NCI-H774 (cell line): ENCODE measurements around the gene PRKG1.
"Not testable (repeated sequence)": the region's sequence is repeated elsewhere in the genome, so short reads cannot be mapped to it uniquely, and the experiment has no call there.

Source experiments
- DNase-seq: peaks from one replicate; lab custom pipeline; 2025; lab: John Stamatoyannopoulos, UW

PRKG1 gene

GRCh38 chr10:51427758-51428157, 353.5 kb downstream of the PRKG1 start:
- DNase-seq, result no peak

- DNase-seq, result no peak
Observed at GRCh38 chr10:51430506-51430905, 356.2 kb downstream of the PRKG1 start.

GRCh38 chr10:51433949-51434475, 359.7 kb downstream of the PRKG1 start:
- DNase-seq, result no peak

DNA sequence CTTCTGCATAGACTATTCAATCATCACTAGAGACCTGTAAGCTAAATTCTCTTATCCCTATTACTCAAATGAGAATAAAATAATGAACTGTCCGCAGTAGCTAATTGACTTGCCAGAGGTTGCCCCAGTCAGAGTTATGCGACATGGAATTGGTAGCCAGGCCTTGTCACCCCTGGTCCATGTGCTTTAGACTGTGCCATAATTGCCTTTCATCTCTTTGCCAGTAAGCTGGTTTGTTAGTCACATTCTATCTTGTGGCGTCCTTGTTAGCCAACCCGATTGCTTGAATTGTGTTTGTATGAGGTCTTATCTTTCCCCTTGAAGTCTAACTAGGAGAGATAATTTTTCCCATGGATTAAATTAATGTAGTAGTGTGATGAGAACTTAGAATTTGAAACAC, 362.5 kb downstream of the PRKG1 start:
- no peak for DNase-seq

- no peak for DNase-seq
Observed at GRCh38 chr10:51439645-51440044, 365.4 kb downstream of the PRKG1 start.

- no peak for DNase-seq
Observed at GRCh38 chr10:51445588-51445987, 371.3 kb downstream of the PRKG1 start.

- no peak for DNase-seq
Observed at GRCh38 chr10:51447119-51447518, 372.8 kb downstream of the PRKG1 start.

DNA sequence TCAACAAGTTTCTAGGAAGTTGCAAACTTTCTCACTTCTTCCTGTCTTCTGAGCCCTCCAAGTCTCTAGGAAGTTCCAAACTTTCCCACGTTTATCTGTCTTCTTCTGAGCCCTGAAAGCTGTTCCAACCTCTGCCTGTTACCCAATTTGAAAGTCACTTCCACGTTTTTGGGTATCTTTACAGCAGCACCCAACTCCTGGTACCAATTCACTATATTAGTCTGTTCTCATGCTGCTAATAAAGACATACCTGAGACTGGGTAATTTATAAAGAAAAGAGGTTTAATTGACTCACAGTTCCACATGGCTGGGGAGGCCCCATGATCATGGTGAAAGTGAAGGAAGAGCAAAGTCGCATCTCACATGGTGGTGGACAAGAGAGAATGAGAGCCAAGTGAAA, 381.5 kb downstream of the PRKG1 start:
- DNase-seq, result not testable (repeated sequence)

DNA sequence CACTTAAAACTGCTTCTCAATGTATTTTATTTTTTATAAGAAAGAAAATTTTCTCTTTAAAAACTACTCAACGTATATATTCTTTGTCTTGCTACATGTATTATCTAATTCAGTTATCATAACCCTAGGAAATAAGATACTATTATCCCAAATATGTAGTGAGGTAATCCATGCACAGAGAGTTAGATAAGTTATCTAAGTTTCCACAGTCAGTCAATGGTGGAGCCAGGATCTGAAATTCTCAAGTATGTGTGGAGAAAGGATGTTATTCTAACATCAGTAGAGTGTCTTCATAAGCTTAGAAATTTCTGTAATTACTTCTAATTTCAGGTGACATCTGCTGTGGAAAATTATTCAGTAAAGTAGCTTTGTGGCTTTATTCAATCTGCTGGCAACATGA, 385.2 kb downstream of the PRKG1 start:
- no peak for DNase-seq

DNA sequence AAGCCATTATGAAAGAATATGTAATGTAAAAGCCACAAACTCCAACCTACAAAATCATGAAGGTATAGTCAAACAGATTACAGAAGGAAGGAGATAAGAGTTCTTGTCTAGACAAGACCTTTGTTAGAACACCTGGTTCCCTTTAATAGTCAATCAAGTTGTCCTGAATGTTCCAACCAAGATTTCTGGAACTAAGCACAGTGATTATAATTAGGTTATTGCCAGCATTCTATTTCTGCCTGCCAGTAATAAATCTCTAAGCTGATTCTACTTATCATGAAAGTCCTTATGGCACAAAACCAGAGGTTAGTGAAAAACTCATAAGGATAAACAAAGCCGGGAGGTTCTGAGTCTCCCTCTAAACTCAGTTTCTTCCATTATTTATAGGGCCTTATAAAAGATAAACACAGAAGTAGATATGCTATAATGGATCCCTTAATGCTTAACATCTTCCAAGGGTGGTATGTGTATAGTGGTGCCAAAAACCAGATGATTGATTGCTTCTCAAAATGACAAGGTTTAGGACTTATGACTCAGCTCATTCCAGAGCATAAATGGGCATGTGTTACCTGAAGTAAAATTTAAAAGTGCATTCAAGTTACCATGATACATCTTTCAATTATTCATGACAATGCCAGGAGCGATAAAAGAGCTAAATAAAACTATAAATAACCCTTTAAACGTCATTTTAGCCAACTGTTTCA, 387.9 kb downstream of the PRKG1 start:
- no peak for DNase-seq

- DNase-seq, result peak; percentile 12
Observed at GRCh38 chr10:51468424-51468823, 394.1 kb downstream of the PRKG1 start.

DNA sequence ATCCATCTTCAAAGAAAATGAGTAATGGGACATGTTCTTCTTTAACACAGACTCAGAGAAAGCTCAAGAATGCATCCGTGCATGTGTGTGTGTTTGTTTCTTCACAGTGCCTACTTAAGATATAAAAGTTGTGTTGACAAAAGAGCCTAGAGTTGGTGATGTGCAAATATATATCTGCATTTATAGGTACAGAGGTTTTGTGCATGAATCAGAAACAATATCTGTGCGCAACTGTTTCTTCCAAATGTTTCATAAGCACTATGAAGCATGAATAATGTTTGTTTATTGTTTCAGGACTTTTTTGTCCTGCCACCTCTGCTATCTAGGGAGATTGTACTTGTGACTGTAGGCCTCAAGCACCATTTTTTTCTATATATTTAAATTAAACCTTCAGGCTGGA, 395.4 kb downstream of the PRKG1 start:
- no peak for DNase-seq

DNA sequence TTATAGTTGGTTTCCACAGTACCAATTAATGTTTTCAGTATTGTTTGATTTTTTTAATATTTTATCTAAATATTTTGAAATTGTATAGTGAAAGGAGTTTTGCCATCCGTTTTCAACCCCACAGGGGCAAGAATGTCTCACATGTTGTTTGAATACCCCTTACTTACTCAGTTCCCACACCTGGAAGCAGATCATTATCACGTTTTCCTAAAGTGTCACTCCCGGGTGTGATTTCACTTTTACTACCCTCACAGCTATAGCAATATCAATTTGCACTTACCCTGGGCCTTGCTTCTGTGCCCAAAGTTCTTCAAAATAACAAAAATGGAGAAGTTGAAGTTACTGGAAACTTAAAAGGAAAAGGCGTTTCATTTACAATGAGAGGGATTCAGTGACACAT, 397.0 kb downstream of the PRKG1 start:
- DNase-seq, result no peak

DNA sequence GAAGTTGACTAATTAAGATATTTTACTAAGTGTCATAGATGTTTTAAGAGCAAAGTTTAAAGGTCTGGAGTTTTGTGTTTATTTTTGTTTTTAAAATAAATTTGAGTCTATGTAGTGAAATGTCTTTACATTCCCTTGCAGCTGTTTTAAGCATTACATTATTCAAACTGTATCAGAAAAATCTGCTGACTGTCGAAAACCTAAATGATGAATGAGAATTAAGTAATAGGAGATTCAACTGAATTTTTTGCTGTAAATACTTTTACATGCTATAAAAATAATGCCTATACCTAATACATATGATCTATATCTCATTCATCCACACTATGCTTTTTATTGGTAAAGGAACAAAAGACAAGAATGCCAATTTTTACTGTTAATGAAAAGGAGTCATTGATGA, 397.9 kb downstream of the PRKG1 start:
- no peak for DNase-seq

GRCh38 chr10:51479711-51480110, 405.4 kb downstream of the PRKG1 start:
- no peak for DNase-seq

- no peak for DNase-seq
Observed at GRCh38 chr10:51485668-51486067, 411.4 kb downstream of the PRKG1 start.

GRCh38 chr10:51487576-51487975, 413.3 kb downstream of the PRKG1 start:
- DNase-seq, result no peak

DNA sequence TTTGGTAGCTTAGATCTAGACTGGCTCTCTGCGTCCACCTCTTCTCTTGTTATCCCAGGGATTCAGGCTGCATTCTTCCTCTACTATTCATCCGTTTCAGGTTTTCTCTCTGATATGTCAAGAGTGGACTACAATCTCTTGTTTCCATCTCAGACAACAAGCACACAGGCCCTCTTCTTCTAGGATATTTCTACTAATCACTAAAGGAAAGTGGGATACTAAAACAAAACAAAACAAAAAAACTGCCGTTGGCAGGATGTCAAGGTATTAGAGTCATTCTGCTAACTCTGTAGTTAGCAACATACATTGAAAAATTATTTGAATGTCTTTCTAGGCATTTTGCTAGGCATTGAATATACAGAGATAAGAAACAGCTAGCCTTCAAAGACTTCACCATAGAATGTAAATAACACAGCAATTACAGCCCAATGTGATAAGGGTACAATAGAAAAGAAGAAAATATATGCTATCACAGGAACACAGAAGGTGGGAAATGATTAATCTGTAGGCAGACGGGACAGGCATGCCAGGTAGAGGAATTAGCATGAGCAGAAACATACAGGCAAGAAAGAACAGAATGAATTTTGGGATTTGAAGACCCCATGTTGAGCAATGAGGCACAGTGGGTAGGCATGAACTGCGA, 414.6 kb downstream of the PRKG1 start:
- no peak for DNase-seq

DNA sequence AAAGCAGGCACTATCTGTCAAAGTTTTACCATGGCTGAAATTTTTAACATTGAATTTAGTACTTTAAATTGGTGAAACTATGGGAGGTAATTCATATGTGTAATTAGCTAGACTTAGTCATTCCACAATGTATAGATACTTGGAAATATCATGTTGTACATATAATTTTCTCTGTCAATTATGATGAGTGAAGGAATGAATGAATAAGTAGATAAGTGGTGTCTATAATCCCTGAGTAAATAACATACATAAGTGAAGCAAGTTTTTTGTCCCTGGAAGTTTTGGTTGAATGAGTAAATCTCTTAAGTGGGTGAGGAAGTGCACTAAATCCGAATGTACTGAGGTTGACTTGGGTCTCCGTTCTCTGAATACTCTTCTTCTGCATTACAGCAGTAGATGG, 424.1 kb downstream of the PRKG1 start:
- DNase-seq, result no peak

DNA sequence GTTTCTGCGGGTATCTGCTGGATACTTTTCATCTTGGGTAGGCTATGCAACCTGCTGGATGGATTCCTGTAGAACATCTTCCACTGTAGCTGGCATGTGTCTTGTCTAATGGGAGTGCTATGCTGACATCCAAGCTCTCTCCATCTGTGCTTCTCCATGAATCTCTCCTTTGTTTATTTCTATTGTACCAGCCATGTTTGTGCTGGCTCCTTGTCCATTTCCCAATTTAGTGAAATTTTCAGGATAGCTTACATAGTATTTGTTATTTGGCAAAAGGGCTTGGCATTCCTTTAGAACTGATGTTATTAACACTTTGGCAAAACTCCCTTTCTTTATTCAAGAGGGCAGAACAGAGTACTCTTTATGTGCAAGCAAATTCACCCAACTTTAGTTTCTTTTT, 427.1 kb downstream of the PRKG1 start:
- DNase-seq, result no peak

- no peak for DNase-seq
Observed at GRCh38 chr10:51502124-51502523, 427.8 kb downstream of the PRKG1 start.

DNA sequence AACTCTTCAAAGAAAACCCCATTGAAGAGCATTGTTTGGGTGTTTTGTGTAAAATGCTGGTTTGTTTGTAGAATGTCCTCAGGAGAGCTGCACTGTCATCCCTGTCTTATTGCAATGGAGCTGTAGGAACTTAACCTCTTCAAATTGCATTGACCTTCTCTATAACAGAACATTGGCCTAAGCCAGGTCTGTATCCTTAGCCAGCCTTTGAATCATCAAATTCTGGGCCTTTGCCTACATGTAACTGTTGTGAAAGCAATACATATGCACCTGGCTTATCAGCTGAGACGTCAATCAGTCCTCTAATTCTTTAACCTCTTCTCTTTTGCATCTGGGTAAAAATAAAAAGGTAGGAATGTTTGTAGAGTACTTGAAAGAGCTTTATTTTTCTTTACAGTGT, 429.1 kb downstream of the PRKG1 start:
- DNase-seq, result no peak

DNA sequence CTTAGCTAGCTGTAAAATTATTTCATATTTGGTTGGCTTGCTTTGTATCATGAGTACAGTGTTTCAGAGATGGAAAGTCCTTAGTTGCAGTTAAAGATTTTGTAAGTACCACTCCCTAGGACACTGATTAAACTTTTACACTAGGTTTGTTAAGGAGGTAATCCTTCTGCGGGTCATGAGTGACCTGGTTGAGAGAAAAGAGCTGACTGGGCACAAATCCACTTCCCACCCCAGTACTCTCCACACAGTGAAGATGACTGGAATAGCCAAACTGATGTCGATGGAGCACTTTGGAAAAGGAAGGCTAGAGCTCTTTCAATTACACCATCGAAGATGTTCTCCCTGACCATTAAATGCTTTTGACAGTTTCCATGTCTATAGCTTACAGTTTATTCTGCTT, 433.2 kb downstream of the PRKG1 start:
- DNase-seq, result no peak

DNA sequence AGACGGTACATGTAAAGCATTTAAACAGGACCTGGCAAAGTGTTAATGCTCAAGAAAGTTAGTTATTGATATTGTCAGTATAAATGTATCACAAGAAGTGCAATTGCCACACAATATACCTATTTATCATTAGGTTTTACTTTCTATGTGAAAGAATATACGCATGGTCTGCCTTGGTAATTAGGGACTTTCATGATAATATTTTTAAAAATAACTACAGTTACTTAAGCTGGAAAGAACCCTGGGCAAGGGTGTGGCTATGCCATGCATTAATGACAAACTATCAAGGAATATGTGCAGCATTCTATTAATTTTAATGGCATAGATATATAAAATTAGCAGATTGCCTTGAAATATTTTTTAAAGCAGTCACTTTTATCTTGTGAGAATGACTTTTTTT, 433.9 kb downstream of the PRKG1 start:
- no peak for DNase-seq
